ENCODE data around the gene FAM124A.

Gene FAM124A

DNA sequence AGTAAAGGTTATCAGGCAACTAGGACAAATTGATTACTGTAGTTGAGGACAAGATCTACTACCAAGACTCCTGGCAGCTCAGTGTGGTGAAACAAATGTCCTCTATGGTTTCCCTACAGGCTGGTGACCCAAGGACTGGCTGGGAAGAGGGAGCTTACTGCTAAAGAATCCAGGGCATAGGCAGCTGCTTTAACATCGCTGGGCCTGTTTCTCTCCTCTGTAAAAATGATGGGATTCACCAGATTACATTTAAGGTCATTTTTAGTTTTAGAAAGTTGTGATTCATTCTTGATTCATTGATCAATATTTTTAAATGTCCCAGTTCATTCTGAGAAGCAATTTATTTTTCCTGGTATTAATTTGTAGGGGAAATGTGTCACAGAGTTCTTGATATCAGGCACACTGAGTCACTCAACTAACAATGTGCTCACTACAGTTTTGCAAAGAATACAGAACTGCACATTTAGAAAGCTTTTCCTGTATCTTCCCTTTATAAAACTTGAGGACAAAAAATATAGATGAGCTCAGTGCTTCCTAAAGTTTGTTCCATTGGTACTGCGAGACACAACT lies 19.6 kb upstream of the FAM124A start:
- Mint-ChIP-seq H3K27me3 (peaks cover 24% of the 10 kb centered on the region), H3K27ac (no peak overlapping the region), H3K36me3 (no peaks in the 10 kb centered on the region), H3K9me3 (peaks cover 1% of the 10 kb centered on the region), H3K4me3 (no peak overlapping the region), H3K4me1 (no peaks in the 10 kb centered on the region)
- DNase-seq = no peak
- CTCF ChIA-PET = no interaction called here

DNA sequence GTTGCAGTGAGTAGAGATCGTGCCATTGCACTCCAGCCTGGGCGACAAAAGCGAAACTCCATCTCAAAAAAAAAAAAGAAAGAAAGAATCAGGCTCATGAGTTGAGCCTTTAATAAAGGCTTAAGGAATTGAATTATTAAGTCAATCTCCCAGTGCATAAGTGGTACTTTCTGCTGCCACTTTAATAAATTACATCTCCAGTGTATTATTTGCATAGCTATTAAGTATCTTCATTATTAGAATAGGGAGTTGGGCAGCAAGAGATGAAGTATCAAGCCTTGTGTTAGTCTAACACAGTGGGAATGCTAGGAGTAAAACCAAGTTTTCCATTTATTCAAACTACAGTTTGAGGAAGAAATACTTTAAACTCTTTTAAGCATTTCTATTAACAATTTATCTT lies 15.6 kb upstream of the FAM124A start:
- no peak overlapping the region for H3K4me3 Mint-ChIP-seq
- no peak overlapping the region for H3K27ac Mint-ChIP-seq
- no peaks in the 10 kb centered on the region for H3K36me3 Mint-ChIP-seq
- CTCF ChIA-PET = no interaction called here
- no peak for DNase-seq
- no peaks in the 10 kb centered on the region for H3K4me1 Mint-ChIP-seq
- no peaks in the 10 kb centered on the region for H3K9me3 Mint-ChIP-seq
- H3K27me3 Mint-ChIP-seq = peaks cover 45% of the 10 kb centered on the region

DNA sequence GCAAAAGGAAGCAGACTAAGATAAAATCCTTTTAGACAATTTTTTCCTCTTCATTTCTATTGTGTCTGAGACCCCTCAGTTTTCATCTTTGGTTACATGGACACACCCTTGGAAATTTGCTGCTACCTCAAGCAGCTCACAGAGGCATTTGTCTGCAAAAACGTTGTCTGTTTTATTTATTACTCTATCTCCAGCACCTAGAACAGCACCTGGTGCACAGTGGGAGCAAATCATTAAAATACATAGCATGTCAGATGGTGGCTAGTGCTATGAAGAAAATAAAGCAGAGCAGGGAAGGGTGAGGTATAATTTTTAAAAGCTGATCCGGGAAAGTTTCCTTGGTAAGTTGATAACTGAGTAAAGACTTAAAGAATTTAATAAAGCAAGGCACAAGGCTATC lies 14.3 kb upstream of the FAM124A start:
- H3K27me3 Mint-ChIP-seq = peaks cover 43% of the 10 kb centered on the region
- CTCF ChIA-PET = interaction anchor here (0.5 kb wide), 1 partner anchor 292 kb away, joined by 4 read pairs; no protein-coding TSS in a partner anchor
- H3K4me3 Mint-ChIP-seq = no peak overlapping the region
- no peak for DNase-seq
- no peaks in the 10 kb centered on the region for H3K36me3 Mint-ChIP-seq
- H3K4me1 Mint-ChIP-seq = no peaks in the 10 kb centered on the region
- H3K27ac Mint-ChIP-seq = no peak overlapping the region
- H3K9me3 Mint-ChIP-seq = no peaks in the 10 kb centered on the region

DNA sequence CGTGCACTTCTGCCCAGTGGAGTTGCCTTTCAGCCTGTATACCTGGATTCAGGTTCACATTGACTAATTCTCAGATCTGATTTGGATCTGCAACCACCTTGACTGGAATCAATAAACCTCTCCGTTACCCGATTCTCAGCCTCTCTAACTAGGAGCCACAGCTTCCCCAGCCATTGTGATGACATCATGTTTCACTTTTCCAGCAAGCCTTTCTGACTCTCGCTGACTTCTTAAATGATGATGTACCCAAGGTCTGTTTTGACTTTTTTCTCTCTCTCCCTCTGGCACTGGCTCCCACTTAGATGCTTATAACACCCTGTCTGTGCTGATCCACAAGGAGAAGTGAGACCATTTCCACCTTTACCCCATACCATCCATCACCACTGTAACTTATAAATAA lies 13.5 kb upstream of the FAM124A start:
- H3K27ac Mint-ChIP-seq = no peak overlapping the region
- CTCF ChIA-PET = no interaction called here
- H3K27me3 Mint-ChIP-seq = peaks cover 42% of the 10 kb centered on the region
- H3K4me1 Mint-ChIP-seq = no peaks in the 10 kb centered on the region
- DNase-seq = no peak
- H3K4me3 Mint-ChIP-seq = no peak overlapping the region
- H3K9me3 Mint-ChIP-seq = no peaks in the 10 kb centered on the region
- no peaks in the 10 kb centered on the region for H3K36me3 Mint-ChIP-seq

DNA sequence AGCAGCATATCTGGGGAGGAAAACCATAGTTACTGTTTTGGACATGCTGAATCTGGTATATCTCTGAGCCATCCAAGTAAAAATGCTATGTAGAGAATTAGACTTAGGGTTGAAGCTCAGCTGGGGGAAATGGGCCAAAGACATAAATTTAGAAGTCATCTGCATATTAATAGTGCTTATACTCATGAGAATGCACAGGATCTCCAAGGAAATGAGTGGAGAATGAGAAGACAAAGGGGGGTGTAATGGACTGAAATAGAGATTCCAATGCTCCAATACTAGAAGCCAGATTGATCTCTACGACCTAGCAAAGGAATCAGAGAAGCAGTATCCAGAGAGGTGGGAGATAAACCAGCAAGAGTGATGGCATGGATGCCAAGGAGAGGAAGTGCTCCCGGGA lies 10.3 kb upstream of the FAM124A start:
- no peak overlapping the region for H3K4me3 Mint-ChIP-seq

DNA sequence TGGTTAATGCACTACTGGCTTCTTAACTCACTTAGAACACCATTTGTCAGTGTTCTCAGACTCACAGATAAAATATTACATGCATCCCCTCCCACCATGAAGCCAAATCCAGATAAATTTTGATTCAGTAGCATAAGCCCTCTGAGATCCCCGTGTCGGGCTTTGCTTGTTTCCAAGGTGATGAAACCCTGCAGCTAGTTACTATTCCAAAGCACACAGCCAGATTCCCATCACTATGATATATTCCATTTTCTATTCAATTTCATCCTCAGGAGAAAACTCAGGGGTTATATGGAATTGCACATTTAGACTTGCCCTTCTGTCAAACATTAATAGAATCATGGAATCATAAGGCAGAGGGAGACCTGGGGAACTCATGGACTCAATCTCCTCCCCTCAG lies 9.4 kb upstream of the FAM124A start:
- Mint-ChIP-seq H3K4me1 (no peaks in the 10 kb centered on the region), H3K27me3 (peaks cover 42% of the 10 kb centered on the region)

More for the DNA sequence above, 10.3 kb upstream of the FAM124A start:
- Mint-ChIP-seq H3K27me3 (peaks cover 38% of the 10 kb centered on the region), H3K36me3 (no peaks in the 10 kb centered on the region), H3K4me1 (no peaks in the 10 kb centered on the region), H3K27ac (no peak overlapping the region), H3K9me3 (no peaks in the 10 kb centered on the region)
- DNase-seq = no peak
- CTCF ChIA-PET = no interaction called here

DNA sequence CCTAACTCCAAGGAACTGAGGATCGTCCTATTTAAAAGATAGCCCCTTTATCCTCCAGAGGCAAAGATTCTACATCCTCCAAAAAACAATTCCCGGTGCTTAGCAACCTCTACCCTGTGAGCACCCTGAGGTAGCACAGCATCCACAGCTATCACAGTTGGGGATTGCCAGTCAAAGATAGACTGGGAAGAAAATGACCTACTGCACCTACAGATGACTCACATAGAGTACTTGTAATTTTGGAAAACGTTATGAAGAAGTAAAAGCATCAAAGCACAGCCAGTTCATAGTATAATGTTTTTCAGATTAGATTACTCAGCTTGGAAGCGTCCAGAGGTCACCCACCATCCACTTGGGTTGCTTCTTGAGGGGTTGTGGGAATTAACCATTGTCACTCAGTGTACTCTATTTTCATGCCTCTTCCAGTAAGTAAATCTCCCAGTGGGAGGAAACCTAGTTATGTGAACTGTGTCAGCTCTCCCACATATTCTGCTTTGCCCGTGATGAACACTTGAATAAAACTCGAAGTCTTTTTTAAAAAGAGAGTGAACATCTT lies 8.9 kb upstream of the FAM124A start:
- CTCF ChIA-PET = interaction anchor here (0.8 kb wide), 1 partner anchor 33 kb away, joined by 3 read pairs; no protein-coding TSS in a partner anchor
- Mint-ChIP-seq H3K27me3 (peaks cover 47% of the 10 kb centered on the region), H3K4me3 (no peak overlapping the region), H3K27ac (no peak overlapping the region), H3K36me3 (no peaks in the 10 kb centered on the region), H3K4me1 (no peaks in the 10 kb centered on the region), H3K9me3 (no peaks in the 10 kb centered on the region)
- no peak for DNase-seq

More for the DNA sequence above, 9.4 kb upstream of the FAM124A start:
- Mint-ChIP-seq H3K27ac (no peak overlapping the region), H3K9me3 (no peaks in the 10 kb centered on the region), H3K4me3 (no peak overlapping the region), H3K36me3 (no peaks in the 10 kb centered on the region)
- CTCF ChIA-PET = interaction anchor here (0.8 kb wide), 1 partner anchor 34 kb away, joined by 3 read pairs; no protein-coding TSS in a partner anchor
- DNase-seq = no peak

DNA sequence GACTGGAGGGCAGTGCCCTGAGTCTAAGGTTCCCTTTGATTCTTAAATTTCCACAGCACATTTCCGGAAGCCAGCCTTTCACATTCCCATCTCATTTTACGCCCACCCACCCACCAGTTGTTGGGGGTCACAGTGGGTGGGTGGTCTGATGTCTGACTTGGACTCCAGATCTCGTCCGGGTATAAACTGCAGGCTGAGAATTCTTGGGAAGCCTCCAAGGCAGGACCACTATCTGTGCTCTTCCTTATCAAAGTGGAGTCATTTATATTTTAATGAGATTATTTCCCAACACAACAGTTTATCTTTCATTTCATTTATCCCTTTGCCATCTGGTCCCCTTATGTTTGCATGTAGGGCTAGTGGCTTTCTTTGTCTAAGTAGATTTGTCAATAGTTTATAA lies 3.6 kb upstream of the FAM124A start:
- peaks cover 3% of the 10 kb centered on the region for H3K4me1 Mint-ChIP-seq
- no peak overlapping the region for H3K4me3 Mint-ChIP-seq
- DNase-seq = no peak
- H3K9me3 Mint-ChIP-seq = no peaks in the 10 kb centered on the region
- CTCF ChIA-PET = no interaction called here
- no peak overlapping the region for H3K27ac Mint-ChIP-seq
- H3K27me3 Mint-ChIP-seq = peaks cover 59% of the 10 kb centered on the region
- H3K36me3 Mint-ChIP-seq = no peaks in the 10 kb centered on the region

DNA sequence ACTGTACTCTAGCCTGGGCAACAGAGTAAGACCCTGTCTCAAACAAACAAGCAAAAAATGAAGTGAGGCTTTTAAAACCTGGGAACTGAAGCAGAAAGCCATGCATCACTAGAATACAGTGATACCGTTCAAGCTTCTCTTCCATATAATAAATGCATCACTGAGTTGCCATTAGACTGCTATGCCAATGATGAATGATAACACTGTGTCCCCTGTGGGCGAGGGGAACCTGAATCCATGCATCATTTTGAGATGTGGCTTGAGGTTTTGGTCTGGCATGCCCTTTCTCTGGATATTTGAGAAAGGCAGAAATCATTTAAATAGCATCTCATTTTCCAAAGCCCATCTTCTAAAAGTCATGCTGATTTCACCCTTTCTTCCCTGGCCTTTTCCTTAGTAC lies 1.5 kb upstream of the FAM124A start:
- Mint-ChIP-seq H3K9me3 (no peaks in the 10 kb centered on the region), H3K27ac (no peak overlapping the region), H3K27me3 (peaks cover 75% of the 10 kb centered on the region), H3K4me1 (peaks cover 3% of the 10 kb centered on the region), H3K36me3 (no peaks in the 10 kb centered on the region), H3K4me3 (no peak overlapping the region)
- DNase-seq = no peak
- CTCF ChIA-PET = interaction anchor here (1.1 to 1.3 kb wide), 2 partner anchors 64 to 66 kb away, joined by 3 to 4 read pairs; no protein-coding TSS in a partner anchor

DNA sequence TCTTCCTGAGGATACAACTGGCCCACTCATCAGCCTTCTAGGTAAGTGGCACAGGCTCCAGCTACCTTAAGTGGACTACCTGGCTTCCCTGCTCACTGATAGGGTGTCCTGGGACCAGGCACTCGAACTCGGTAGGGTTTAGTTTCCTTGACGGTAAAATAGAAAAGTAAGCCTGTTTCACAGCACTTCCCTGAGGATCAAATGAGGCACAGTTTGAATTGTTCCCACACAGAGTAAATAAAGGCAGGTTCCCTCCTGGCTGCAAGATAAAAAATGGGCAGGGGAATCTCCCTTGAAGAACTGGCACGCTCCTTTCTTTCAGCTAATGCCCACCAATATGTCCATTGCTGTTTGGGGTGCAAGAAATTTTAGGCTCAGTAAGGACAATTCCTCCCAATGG lies 1.1 kb upstream of the FAM124A start:
- Mint-ChIP-seq H3K36me3 (no peaks in the 10 kb centered on the region), H3K27ac (no peak overlapping the region), H3K4me3 (peak overlapping the region; percentile 68), H3K27me3 (peaks cover 75% of the 10 kb centered on the region), H3K4me1 (peaks cover 3% of the 10 kb centered on the region), H3K9me3 (no peaks in the 10 kb centered on the region)
- DNase-seq = no peak
- CTCF ChIA-PET = interaction anchor here (1.1 to 1.3 kb wide), 2 partner anchors 64 to 65 kb away, joined by 3 to 4 read pairs; no protein-coding TSS in a partner anchor

DNA sequence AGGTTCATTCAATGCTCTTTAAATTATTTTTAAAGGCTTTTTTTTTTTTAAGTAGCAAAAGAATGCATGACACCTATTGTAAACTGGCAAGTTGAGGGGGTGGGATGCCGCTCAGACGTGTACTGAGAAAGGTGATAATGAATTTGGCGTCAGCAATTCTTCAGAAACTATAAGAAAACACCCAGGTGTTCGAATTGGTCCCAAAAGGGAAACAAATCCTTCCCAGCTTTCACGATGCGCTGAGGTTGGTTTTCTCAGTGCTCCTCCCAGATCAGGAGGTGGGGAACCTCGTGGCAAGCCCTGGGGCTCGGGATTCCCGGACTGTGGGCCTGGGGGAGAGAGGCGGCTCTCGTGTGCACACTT lies 543 bp upstream of the FAM124A start:
- H3K27me3 Mint-ChIP-seq = peaks cover 79% of the 10 kb centered on the region
- no peak overlapping the region for H3K27ac Mint-ChIP-seq
- peak overlapping the region; percentile 68 for H3K4me3 Mint-ChIP-seq
- DNase-seq = no peak
- no peaks in the 10 kb centered on the region for H3K9me3 Mint-ChIP-seq
- H3K4me1 Mint-ChIP-seq = peaks cover 3% of the 10 kb centered on the region
- no peaks in the 10 kb centered on the region for H3K36me3 Mint-ChIP-seq
- CTCF ChIA-PET = no interaction called here

DNA sequence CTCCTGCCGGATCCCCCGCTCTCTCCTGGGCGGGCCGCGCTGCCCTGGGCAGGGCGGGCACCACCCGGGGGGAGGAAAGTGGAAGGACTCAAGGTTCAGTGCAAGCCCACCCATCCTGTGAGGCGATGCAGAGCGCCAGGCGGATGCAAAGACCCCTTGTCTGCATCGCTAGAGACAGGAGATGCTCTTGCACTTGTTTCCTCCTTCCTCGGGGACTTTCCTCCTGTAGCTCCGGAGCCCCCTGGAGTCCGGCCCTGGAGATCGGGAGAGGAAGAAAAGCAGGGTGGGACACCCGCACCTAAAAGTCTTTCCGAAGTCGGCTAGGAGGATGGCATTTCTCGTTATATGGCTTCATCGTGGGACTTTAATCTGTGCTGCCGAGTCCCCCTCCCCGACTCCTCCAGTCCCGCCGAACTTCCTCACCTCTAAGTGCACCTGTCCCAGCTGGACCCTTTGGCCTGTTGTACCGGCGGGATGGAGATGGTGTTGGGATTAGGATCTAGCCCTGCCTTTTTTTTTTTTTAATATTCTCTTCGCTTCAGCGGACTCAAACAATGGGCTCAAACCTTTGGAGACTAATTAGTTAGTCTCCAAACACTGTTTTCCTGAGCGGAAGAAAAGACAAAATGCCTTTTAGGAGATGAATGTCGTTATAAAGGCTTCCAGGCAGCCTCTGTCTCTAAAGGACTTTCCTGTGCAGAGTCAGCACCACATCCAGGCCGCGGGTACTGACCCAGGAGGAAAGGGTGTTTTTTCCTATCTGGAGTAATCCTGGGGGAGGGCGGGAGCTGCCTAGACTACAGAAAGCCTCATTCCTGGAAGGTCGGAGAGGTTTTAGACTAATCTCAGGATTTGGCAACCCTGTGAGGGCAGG lies 725 bp downstream of the FAM124A start:
- Mint-ChIP-seq H3K9me3 (no peaks in the 10 kb centered on the region), H3K36me3 (no peaks in the 10 kb centered on the region), H3K27me3 (peaks cover 78% of the 10 kb centered on the region), H3K27ac (no peak overlapping the region), H3K4me3 (peak overlapping the region; percentile 37), H3K4me1 (peaks cover 3% of the 10 kb centered on the region)
- DNase-seq = no peak
- CTCF ChIA-PET = interaction anchor here (0.9 to 3.9 kb wide), 4 partner anchors 22 to 97 kb away, joined by 3 to 22 read pairs (median 4); no protein-coding TSS in a partner anchor

DNA sequence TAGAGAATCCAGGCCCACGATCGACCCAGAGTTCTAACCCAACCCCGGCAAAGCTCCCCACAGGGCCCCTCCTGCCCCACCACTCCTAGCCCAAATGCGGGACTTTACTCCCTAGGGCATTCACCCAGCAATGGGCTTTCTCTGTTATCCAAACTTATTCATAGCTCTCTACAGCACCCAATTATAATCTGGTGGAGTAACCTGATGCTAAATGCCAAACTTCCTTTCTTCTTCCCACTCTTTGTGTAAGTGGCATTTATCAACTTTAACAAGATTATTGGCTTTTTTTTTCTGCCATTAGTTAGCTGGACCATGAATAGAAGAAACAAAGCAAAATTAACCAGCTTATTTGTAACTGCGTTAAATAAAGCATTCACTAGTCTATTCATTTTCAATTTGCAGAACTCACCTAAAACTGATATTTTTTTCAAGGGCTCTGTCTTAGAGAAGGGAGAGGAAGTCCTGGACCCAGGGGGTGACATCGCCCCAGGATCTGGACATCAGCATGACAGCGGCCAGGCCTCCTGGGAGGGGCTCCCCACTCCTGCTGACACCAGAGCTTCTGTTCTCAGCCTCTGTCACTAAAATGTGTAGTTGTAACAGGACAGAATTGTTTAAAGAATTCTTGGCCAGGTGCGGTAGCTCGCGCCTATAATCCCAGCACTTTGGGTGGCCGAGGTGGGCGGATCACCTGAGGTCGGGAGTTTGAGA lies 1.5 kb downstream of the FAM124A start:
- Mint-ChIP-seq H3K4me3 (peak overlapping the region; percentile 37), H3K27ac (no peak overlapping the region), H3K9me3 (no peaks in the 10 kb centered on the region), H3K36me3 (no peaks in the 10 kb centered on the region), H3K4me1 (peaks cover 3% of the 10 kb centered on the region), H3K27me3 (peaks cover 71% of the 10 kb centered on the region)
- no peak for DNase-seq
- CTCF ChIA-PET = interaction anchor here (0.8 to 3.9 kb wide), 7 partner anchors 21 to 577 kb away, joined by 3 to 22 read pairs (median 3); no protein-coding TSS in a partner anchor

DNA sequence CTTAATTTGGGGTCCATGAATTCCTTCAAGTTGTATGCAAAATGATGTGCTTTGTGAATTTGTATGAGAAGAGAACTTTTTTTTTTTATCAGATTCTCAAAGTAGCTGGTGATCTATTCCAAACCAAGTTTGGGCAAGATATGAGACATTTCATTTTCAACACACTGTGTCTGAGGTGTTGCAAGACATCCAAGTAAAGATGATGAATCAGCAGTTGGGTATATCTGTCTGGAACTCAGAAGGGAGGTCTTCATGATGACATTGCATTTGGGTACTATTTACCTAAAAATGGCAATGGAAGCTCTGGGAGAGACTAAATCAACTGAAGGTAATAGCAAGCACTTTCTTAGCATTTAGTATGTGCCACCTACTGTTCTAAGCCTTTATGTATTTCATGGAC lies 2.8 kb downstream of the FAM124A start:
- H3K27ac Mint-ChIP-seq = no peak overlapping the region
- no peak for DNase-seq
- no peaks in the 10 kb centered on the region for H3K36me3 Mint-ChIP-seq
- CTCF ChIA-PET = interaction anchor here (0.9 to 3.9 kb wide), 4 partner anchors 58 to 573 kb away, joined by 3 to 22 read pairs (median 5); no protein-coding TSS in a partner anchor
- peaks cover 78% of the 10 kb centered on the region for H3K27me3 Mint-ChIP-seq
- H3K4me3 Mint-ChIP-seq = no peak overlapping the region
- H3K9me3 Mint-ChIP-seq = no peaks in the 10 kb centered on the region
- H3K4me1 Mint-ChIP-seq = peaks cover 3% of the 10 kb centered on the region

All from activated naive CD4-positive, alpha-beta T cell treated with anti-CD3 and anti-CD28 coated beads, Interleukin-2, amount 10 ng/mL, durations not matched to agents 7 days and 5 days (primary cell).